RWPE2 (cell line): ENCODE measurements around the gene GABRB1.

Experiments
- ATAC-seq: fragments of 200-7000 bp; cut with Tn5 transposase; 3 replicates; pipeline ENCODE4 v1.9.1; 2021; ENCODE audit warnings: low read depth
- DNase-seq: peaks from one replicate; pipeline ENCODE4 v3.0.0-alpha.2; 2020; ENCODE audit warnings: low spot score
- H3K27ac ChIP-seq: fragments of 450-650 bp; 2 replicates; pipeline ENCODE4 v1.5.1; 2017; ENCODE audit warnings: mild to moderate bottlenecking; ENCODE audit not compliant: poor library complexity, severe bottlenecking
- H3K27me3 ChIP-seq: fragments of 250-450 bp; sonication (Bioruptor Pico); 2 replicates; pipeline ENCODE4 v1.5.1; 2021; ENCODE audit warnings: mild to moderate bottlenecking, moderate library complexity; ENCODE audit not compliant: insufficient read depth, poor library complexity, severe bottlenecking
- H3K36me3 ChIP-seq: fragments of 250-450 bp; sonication (Bioruptor Pico); 2 replicates; pipeline ENCODE4 v1.5.1; 2020; ENCODE audit warnings: low read depth, mild to moderate bottlenecking, moderate library complexity
- H3K4me1 ChIP-seq: fragments of 250-450 bp; sonication (Bioruptor Pico); 2 replicates; pipeline ENCODE4 v1.5.1; 2021; ENCODE audit warnings: mild to moderate bottlenecking, moderate library complexity; ENCODE audit not compliant: insufficient read depth, poor library complexity, severe bottlenecking
- H3K4me3 ChIP-seq: fragments of 250-450 bp; sonication (Bioruptor Pico); 2 replicates; pipeline ENCODE4 v1.5.1; 2021; ENCODE audit warnings: mild to moderate bottlenecking, moderate library complexity; ENCODE audit not compliant: severe bottlenecking
- H3K9me3 ChIP-seq: fragments of 250-450 bp; sonication (Bioruptor Pico); 2 replicates; pipeline ENCODE4 v1.5.1; 2021; ENCODE audit warnings: mild to moderate bottlenecking, moderate library complexity; ENCODE audit not compliant: severe bottlenecking
- TF ChIP-seq, protein P1 (sequence below): fragments of 450-650 bp; IDR thresholded peaks from one replicate; pipeline ENCODE4 v1.5.1; 2017; ENCODE audit warnings: mild to moderate bottlenecking, moderate library complexity; ENCODE audit not compliant: poor library complexity, severe bottlenecking

GABRB1 gene

DNA sequence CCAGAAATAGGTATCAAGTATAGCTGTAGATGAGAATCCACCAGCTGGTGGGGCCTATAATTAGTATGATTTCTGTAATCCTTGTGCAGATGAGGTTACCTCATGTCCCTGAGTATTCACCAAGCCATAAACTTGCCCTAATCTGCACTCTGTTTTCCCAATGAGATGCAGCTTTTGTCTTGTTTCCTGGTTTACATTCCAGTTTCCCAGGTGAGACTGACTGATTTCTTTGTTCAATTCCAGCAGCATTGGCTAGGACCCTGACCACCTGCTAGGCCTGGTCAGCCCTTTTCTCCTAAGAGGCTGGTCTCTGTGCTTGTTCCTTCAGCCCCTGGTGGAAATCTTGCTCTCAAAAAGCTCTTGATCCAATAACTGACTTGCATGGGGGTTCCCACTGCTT is 44.6 kb downstream of the GABRB1 start:
- H3K27me3 ChIP-seq, result no peaks in the 10 kb centered on the region
- no peak overlapping the region for H3K4me3 ChIP-seq
- ATAC-seq (peak; percentile 32; the same call in 1 of the 3 replicates), DNase-seq (no peak)
- H3K36me3 ChIP-seq, result no peaks in the 10 kb centered on the region
- H3K4me1 ChIP-seq, result peaks cover 30% of the 10 kb centered on the region
- H3K9me3 ChIP-seq, result no peaks in the 10 kb centered on the region
- H3K27ac ChIP-seq, result peak overlapping the region; percentile 52
- TF ChIP-seq, protein P1, sequence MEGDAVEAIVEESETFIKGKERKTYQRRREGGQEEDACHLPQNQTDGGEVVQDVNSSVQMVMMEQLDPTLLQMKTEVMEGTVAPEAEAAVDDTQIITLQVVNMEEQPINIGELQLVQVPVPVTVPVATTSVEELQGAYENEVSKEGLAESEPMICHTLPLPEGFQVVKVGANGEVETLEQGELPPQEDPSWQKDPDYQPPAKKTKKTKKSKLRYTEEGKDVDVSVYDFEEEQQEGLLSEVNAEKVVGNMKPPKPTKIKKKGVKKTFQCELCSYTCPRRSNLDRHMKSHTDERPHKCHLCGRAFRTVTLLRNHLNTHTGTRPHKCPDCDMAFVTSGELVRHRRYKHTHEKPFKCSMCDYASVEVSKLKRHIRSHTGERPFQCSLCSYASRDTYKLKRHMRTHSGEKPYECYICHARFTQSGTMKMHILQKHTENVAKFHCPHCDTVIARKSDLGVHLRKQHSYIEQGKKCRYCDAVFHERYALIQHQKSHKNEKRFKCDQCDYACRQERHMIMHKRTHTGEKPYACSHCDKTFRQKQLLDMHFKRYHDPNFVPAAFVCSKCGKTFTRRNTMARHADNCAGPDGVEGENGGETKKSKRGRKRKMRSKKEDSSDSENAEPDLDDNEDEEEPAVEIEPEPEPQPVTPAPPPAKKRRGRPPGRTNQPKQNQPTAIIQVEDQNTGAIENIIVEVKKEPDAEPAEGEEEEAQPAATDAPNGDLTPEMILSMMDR, result no peak

DNA sequence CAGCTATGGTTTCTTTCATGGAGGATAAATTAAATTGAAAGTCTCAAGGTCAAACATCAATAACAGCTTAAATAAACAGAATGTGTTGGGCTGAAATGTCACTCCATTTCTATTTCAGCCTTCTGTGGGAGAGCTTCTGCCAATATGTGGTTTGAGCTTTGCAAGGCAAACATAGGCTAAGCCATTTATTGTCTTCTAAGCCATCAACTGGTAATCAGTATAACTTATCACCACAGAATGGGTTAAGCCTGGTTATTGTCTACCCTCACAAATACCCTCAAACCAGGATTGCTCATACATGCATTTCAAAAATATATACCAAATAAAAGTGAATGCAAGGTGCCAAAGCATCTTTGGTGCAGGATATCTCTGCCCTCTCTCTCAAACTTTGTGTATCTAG is 52.7 kb downstream of the GABRB1 start:
- no peak overlapping the region for H3K27ac ChIP-seq
- TF ChIP-seq, protein P1, result no peak
- no peaks in the 10 kb centered on the region for H3K9me3 ChIP-seq
- no peaks in the 10 kb centered on the region for H3K36me3 ChIP-seq
- H3K4me3 ChIP-seq, result no peak overlapping the region
- H3K27me3 ChIP-seq, result peaks cover 7% of the 10 kb centered on the region
- no peaks in the 10 kb centered on the region for H3K4me1 ChIP-seq
- ATAC-seq (no peak), DNase-seq (no peak)

DNA sequence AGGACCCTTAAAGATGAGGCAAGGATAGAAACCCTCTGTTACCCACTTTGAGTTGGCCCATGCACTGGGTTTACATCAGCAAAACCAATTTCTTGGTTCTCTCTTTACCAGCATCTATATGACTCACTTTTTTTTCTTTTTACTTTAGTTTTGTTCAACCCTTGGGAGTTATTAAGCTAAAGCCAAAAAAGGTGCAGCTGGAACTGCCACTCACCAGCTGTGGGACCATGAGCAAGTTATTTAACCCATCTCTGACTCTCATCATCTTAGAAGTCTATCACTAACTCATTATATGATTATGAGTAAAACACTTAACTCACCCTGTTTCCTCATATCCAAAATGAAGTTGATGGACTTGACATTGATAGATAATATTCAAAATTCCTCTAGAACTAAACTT is 53.4 kb downstream of the GABRB1 start:
- H3K27me3 ChIP-seq, result peaks cover 7% of the 10 kb centered on the region
- H3K4me3 ChIP-seq, result no peak overlapping the region
- no peaks in the 10 kb centered on the region for H3K36me3 ChIP-seq
- TF ChIP-seq, protein P1, result no peak
- H3K4me1 ChIP-seq, result no peaks in the 10 kb centered on the region
- no peak for DNase-seq
- H3K9me3 ChIP-seq, result no peaks in the 10 kb centered on the region
- no peak for ATAC-seq
- no peak overlapping the region for H3K27ac ChIP-seq

DNA sequence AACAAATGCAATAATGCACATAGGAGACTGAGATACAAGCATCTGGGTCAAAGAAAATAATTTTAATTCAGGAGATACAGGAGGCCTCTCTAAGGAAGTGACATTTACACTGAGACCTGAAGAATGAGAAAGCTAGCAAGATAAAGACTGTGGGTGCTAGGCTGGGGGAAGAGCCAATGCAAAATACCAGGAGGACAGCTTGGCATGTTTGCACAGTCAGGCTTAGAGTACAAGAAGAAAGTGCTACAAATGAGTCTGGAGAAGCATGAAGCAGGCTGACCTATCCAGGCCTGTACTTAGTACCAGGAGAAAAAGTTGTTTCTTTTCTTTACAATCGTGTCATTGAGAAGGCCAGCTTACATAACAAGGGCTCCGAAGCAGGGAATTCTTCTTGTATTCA is 56.9 kb downstream of the GABRB1 start:
- Histone ChIP-seq H3K9me3 (no peaks in the 10 kb centered on the region), H3K4me1 (no peaks in the 10 kb centered on the region), H3K36me3 (no peaks in the 10 kb centered on the region), H3K27me3 (no peaks in the 10 kb centered on the region), H3K4me3 (no peak overlapping the region), H3K27ac (no peak overlapping the region)
- TF ChIP-seq, protein P1, result no peak
- DNase-seq (no peak), ATAC-seq (no peak)

DNA sequence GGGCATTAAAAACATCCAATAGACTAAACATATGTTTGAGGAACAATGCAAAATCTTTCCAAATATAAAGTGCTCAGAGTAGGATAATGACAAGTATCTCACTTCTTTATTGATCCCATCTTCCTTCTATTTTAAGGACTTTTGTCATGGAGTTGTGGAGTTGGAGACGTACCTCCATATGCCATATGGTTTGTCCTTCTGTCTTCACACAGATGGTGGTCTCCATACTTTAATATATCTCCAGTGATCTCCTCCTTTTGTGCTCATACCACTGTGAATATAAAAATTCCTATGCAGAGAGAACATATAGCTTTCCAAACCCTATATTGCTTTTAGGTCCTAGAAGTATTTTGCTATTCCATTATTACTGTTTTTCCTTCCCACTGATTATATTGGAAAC is 64.5 kb downstream of the GABRB1 start:
- TF ChIP-seq, protein P1, result no peak

More for the DNA sequence above, 64.5 kb downstream of the GABRB1 start:
- Histone ChIP-seq H3K9me3 (no peaks in the 10 kb centered on the region), H3K4me1 (no peaks in the 10 kb centered on the region), H3K36me3 (no peaks in the 10 kb centered on the region), H3K27me3 (no peaks in the 10 kb centered on the region), H3K4me3 (no peak overlapping the region), H3K27ac (no peak overlapping the region)
- no peak for ATAC-seq
- DNase-seq, result no peak
